Mesenchymal stem cell (in vitro differentiated cells and primary cell): Measurements from ENCODE around the gene VASH1.

ENCODE experiments used
- DNase-seq: peaks from one replicate; pipeline ENCODE4 v3.0.0-alpha.2; 2013
- H2AFZ ChIP-seq: one replicate; pipeline ENCODE4 v1.6.1; 2013; ENCODE audit warnings: low read depth, mild to moderate bottlenecking, control low read depth, inconsistent platforms, low read length, moderate library complexity
- H2AK5ac ChIP-seq: 2 replicates; pipeline ENCODE4 v1.6.1; 2013; ENCODE audit warnings: low read length, moderate library complexity, mild to moderate bottlenecking, inconsistent platforms; ENCODE audit not compliant: severe bottlenecking
- H2BK120ac ChIP-seq: one replicate; pipeline ENCODE4 v1.6.1; 2013; ENCODE audit warnings: low read depth, mild to moderate bottlenecking, inconsistent platforms, low read length, moderate library complexity
- H2BK12ac ChIP-seq, 2 experiments: one replicate each; pipeline ENCODE4 v1.6.1; 2013; ENCODE audit warnings: inconsistent platforms in 2 of 2, low read length in 2 of 2, mild to moderate bottlenecking in 2 of 2, moderate library complexity in 2 of 2, control low read depth in 1 of 2
- H2BK15ac ChIP-seq: one replicate; pipeline ENCODE4 v1.6.1; 2013; ENCODE audit warnings: mild to moderate bottlenecking, low read depth, inconsistent platforms; ENCODE audit not compliant: poor library complexity, severe bottlenecking
- H2BK5ac ChIP-seq: 2 replicates; pipeline ENCODE4 v1.6.1; 2013; ENCODE audit warnings: low read depth, mild to moderate bottlenecking, low read length, control low read depth, inconsistent platforms; ENCODE audit not compliant: poor library complexity, severe bottlenecking
- H3K14ac ChIP-seq, 2 experiments: one replicate each; pipeline ENCODE4 v1.6.1; 2013; ENCODE audit warnings: inconsistent platforms in 2 of 2, low read length in 2 of 2, control low read depth in 1 of 2, mild to moderate bottlenecking in 1 of 2, moderate library complexity in 1 of 2
- H3K18ac ChIP-seq, 2 experiments: one replicate each; pipeline ENCODE4 v1.6.1; 2013; ENCODE audit warnings: inconsistent platforms in 2 of 2, low read length in 2 of 2, control low read depth in 1 of 2, low read depth in 1 of 2, mild to moderate bottlenecking in 1 of 2
- H3K23ac ChIP-seq, 2 experiments: one replicate each; pipeline ENCODE4 v1.6.1; 2013; ENCODE audit warnings: inconsistent platforms in 2 of 2, low read length in 2 of 2, mild to moderate bottlenecking in 2 of 2, moderate library complexity in 2 of 2, control low read depth in 1 of 2
- H3K27ac ChIP-seq: 2 replicates; pipeline ENCODE4 v1.5.1; 2013; ENCODE audit warnings: mild to moderate bottlenecking, moderate library complexity, low read length, control low read depth, inconsistent platforms; ENCODE audit not compliant: poor library complexity, severe bottlenecking
- H3K27me3 ChIP-seq, 2 experiments: 2 replicates each; pipeline versions ENCODE4 v1.6.1 to v1.7.0; 2013; ENCODE audit warnings: low read length in 2 of 2, mild to moderate bottlenecking in 2 of 2, moderate library complexity in 2 of 2, control low read depth in 1 of 2, inconsistent platforms in 1 of 2; ENCODE audit not compliant: control insufficient read depth in 1 of 2, insufficient read depth in 1 of 2
- H3K36me3 ChIP-seq, 2 experiments: 2 replicates each; pipeline versions ENCODE4 v1.6.1 to v1.7.0; 2013; ENCODE audit warnings: low read length in 2 of 2, control low read depth in 1 of 2, inconsistent platforms in 1 of 2, low read depth in 1 of 2, mild to moderate bottlenecking in 1 of 2; ENCODE audit not compliant: insufficient read depth in 2 of 2, control insufficient read depth in 1 of 2
- H3K4ac ChIP-seq, 2 experiments: one replicate each; pipeline ENCODE4 v1.6.1; 2013; ENCODE audit warnings: inconsistent platforms in 2 of 2, low read length in 2 of 2, mild to moderate bottlenecking in 2 of 2, moderate library complexity in 2 of 2, control low read depth in 1 of 2, low read depth in 1 of 2
- H3K4me1 ChIP-seq: 2 replicates; pipeline ENCODE4 v1.6.1; 2013; ENCODE audit warnings: low read depth, low read length, control low read depth; ENCODE audit not compliant: control insufficient read depth, insufficient read depth
- H3K4me2 ChIP-seq: 2 replicates; pipeline ENCODE4 v1.6.1; 2013; ENCODE audit warnings: low read length, mild to moderate bottlenecking, inconsistent platforms; ENCODE audit not compliant: poor library complexity, severe bottlenecking
- H3K4me3 ChIP-seq, 2 experiments: 2 replicates each; pipeline versions ENCODE4 v1.5.1 to v1.7.0; 2013; ENCODE audit warnings: low read length in 2 of 2, mild to moderate bottlenecking in 2 of 2, control low read depth in 1 of 2, low read depth in 1 of 2; ENCODE audit not compliant: insufficient read depth in 1 of 2
- H3K79me1 ChIP-seq: replicated peaks from 2 replicates; pipeline ENCODE4 v1.6.1; 2013; ENCODE audit warnings: mild to moderate bottlenecking, control low read depth, low read length, inconsistent platforms; ENCODE audit not compliant: poor library complexity, severe bottlenecking
- H3K9ac ChIP-seq: 2 replicates; pipeline ENCODE4 v1.7.0; 2013; ENCODE audit warnings: mild to moderate bottlenecking, low read length, moderate library complexity
- H3K9me3 ChIP-seq: 2 replicates; pipeline ENCODE4 v1.7.0; 2013; ENCODE audit warnings: mild to moderate bottlenecking, low read length; ENCODE audit not compliant: control insufficient read depth
- H4K8ac ChIP-seq: one replicate; pipeline ENCODE4 v1.6.1; 2013; ENCODE audit warnings: inconsistent platforms, mild to moderate bottlenecking, low read length, moderate library complexity
- H4K91ac ChIP-seq: one replicate; pipeline ENCODE4 v1.6.1; 2013; ENCODE audit warnings: mild to moderate bottlenecking, low read length, inconsistent platforms
- WGBS: methylation state at CpG from one replicate; pipeline ENCODE4 v1.1.7; 2013; ENCODE audit warnings: mixed read lengths; 5-methylcytosine and 5-hydroxymethylcytosine counted together

VASH1 gene

GRCh38 chr14:76779221-76780057 lies 18.2 kb downstream of the VASH1 start:
- 96% methylated on average over 7 of the region's 7 CpGs for WGBS
- no peak overlapping the region for H3K23ac ChIP-seq
- H3K18ac ChIP-seq: no peak overlapping the region
- no peak overlapping the region for H2BK5ac ChIP-seq
- H3K79me1 ChIP-seq: peaks cover 3% of the 10 kb centered on the region
- H3K27ac ChIP-seq: no peak overlapping the region
- H3K4ac ChIP-seq: no peak overlapping the region
- no peak overlapping the region for H3K9ac ChIP-seq
- peaks cover 12 to 60% of the 10 kb centered on the region in 2 experiments for H3K36me3 ChIP-seq
- H2AFZ ChIP-seq: no peak overlapping the region
- no peak overlapping the region for H2BK120ac ChIP-seq
- H3K4me3 ChIP-seq: no peak overlapping the region
- H3K14ac ChIP-seq: no peak overlapping the region
- H4K91ac ChIP-seq: no peak overlapping the region
- no peak overlapping the region for H2BK15ac ChIP-seq
- H4K8ac ChIP-seq: no peak overlapping the region
- H2AK5ac ChIP-seq: no peak overlapping the region
- H2BK12ac ChIP-seq: peak overlapping the region in 1 of 2 experiments; percentile 21
- peaks cover 17% of the 10 kb centered on the region for H3K4me1 ChIP-seq
- no peaks in the 10 kb centered on the region for H3K9me3 ChIP-seq
- H3K4me2 ChIP-seq: no peak overlapping the region
- H3K27me3 ChIP-seq: no peaks in the 10 kb centered on the region
- DNase-seq: no peak

DNA sequence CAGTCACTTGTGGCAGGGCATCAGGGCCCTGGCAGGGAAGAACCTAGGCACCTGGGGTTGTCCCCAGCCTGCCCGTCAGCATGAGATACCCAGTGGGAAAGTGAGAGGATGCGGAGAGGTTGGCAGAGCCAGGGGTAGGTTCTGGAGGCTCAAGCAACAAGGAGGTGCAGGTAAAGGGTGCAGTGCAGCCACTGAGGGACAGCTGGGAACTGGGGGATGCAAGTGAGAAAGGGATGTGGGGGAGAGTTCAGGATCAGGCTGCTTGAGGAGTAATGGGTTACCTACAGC lies 18.7 kb downstream of the VASH1 start:
- Histone ChIP-seq H4K91ac (no peak overlapping the region), H3K9ac (no peak overlapping the region), H2BK15ac (no peak overlapping the region), H3K79me1 (peaks cover 3% of the 10 kb centered on the region), H2AK5ac (no peak overlapping the region), H2BK12ac (no peak overlapping the region), H2AFZ (no peak overlapping the region), H3K4me3 (no peak overlapping the region), H3K18ac (no peak overlapping the region), H3K9me3 (no peaks in the 10 kb centered on the region), H3K14ac (no peak overlapping the region), H2BK120ac (no peak overlapping the region), H3K27me3 (no peaks in the 10 kb centered on the region), H3K23ac (no peak overlapping the region), H3K27ac (no peak overlapping the region), H3K4me2 (no peak overlapping the region), H4K8ac (no peak overlapping the region), H2BK5ac (no peak overlapping the region), H3K36me3 (peaks cover 12 to 62% of the 10 kb centered on the region in 2 experiments), H3K4ac (no peak overlapping the region), H3K4me1 (peaks cover 16% of the 10 kb centered on the region)
- 98% methylated on average over 2 of the region's 2 CpGs for WGBS
- DNase-seq: no peak

DNA sequence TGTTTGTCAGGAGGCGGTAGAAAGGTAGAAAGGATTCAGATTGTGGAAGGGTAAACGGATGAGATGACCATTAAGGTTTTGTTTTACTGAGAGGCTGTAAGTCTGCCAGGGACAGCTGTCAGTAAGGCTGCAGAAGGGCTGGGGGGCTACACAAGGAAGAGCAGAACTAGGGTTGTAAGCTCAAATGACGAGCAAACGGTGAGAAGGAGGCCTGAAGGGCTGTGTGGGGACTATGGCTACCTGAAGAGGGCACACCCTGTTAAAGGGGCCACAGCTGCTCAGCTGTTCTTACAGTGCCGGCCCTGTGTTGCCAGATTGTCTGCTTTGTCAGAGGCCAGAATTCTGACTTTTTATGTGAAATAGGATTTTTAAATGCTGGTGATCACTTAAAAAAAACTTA lies 19.1 kb downstream of the VASH1 start:
- WGBS: 67% methylated on average over 4 of the region's 5 CpGs
- Histone ChIP-seq H4K91ac (no peak overlapping the region), H2AFZ (no peak overlapping the region), H2BK5ac (no peak overlapping the region), H3K4me2 (no peak overlapping the region), H3K4me3 (no peak overlapping the region), H2BK120ac (no peak overlapping the region), H2BK12ac (no peak overlapping the region), H3K27ac (no peak overlapping the region), H3K9ac (no peak overlapping the region), H3K18ac (no peak overlapping the region), H2BK15ac (no peak overlapping the region), H3K9me3 (no peaks in the 10 kb centered on the region), H2AK5ac (no peak overlapping the region), H4K8ac (no peak overlapping the region), H3K4ac (no peak overlapping the region), H3K27me3 (no peaks in the 10 kb centered on the region), H3K79me1 (peaks cover 3% of the 10 kb centered on the region), H3K36me3 (peaks cover 12 to 61% of the 10 kb centered on the region in 2 experiments), H3K14ac (no peak overlapping the region), H3K23ac (no peak overlapping the region), H3K4me1 (peaks cover 16% of the 10 kb centered on the region)
- no peak for DNase-seq

- Histone ChIP-seq H3K4ac (no peak overlapping the region), H4K91ac (peak overlapping the region; percentile 4), H2BK5ac (no peak overlapping the region), H3K14ac (no peak overlapping the region), H3K18ac (peak overlapping the region in 1 of 2 experiments; percentile 18), H3K4me2 (no peak overlapping the region), H4K8ac (no peak overlapping the region), H3K36me3 (peaks cover 16 to 54% of the 10 kb centered on the region in 2 experiments), H3K4me1 (peaks cover 16% of the 10 kb centered on the region), H3K9me3 (no peaks in the 10 kb centered on the region), H3K9ac (no peak overlapping the region), H3K79me1 (peaks cover 3% of the 10 kb centered on the region), H3K27me3 (no peaks in the 10 kb centered on the region), H3K27ac (no peak overlapping the region), H2BK15ac (no peak overlapping the region), H3K23ac (no peak overlapping the region), H3K4me3 (no peak overlapping the region), H2BK120ac (no peak overlapping the region), H2BK12ac (no peak overlapping the region), H2AK5ac (no peak overlapping the region), H2AFZ (no peak overlapping the region)
- no peak for DNase-seq
- 89% methylated on average over 9 of the region's 11 CpGs for WGBS
Measured at GRCh38 chr14:76780875-76781647, 19.8 kb downstream of the VASH1 start.
